Thyroid gland (tissue), 4 donors: Measurements from ENCODE around the gene TTC38. TPM values are rescaled to one million over a fixed set of nuclear protein-coding genes. Genes with fewer than 3 reads are reported as not detected.

Source experiments
- DNase-seq, 2 donors: peaks; one replicate each; pipeline ENCODE4 v3.0.0-alpha.2; 2019
- H3K27ac ChIP-seq, 3 donors: fragments of 200-600 bp; sonication (generic); 1 replicate in 2 of 3; 2 replicates in 1 of 3; pipeline ENCODE4 v1.5.1; 2016 to 2019; ENCODE audit warnings: mild to moderate bottlenecking in 1 of 3, moderate library complexity in 1 of 3
- H3K27me3 ChIP-seq: fragments of 200-600 bp; sonication (generic); one replicate; pipeline ENCODE4 v1.5.1; 2019
- H3K36me3 ChIP-seq, 2 donors: fragments of 200-600 bp; sonication (generic); one replicate each; pipeline ENCODE4 v1.5.1; 2016 to 2019
- H3K4me1 ChIP-seq, 2 donors: fragments of 200-600 bp; sonication (generic); one replicate each; pipeline ENCODE4 v1.5.1; 2017 to 2019
- H3K4me3 ChIP-seq, 3 donors: fragments of 200-600 bp; sonication (generic); replicated peaks in 1 of 3; 1 replicate in 2 of 3; 2 replicates in 1 of 3; pipeline ENCODE4 v1.5.1; 2016; ENCODE audit warnings: mild to moderate bottlenecking in 1 of 3
- H3K9me3 ChIP-seq: fragments of 200-600 bp; sonication (generic); one replicate; pipeline ENCODE4 v1.5.1; 2017
- CTCF ChIP-seq, 6 experiments: fragments of 200-600 bp in 3 of 6; fragments of 450-650 bp in 3 of 6; sonication (generic) in 3 of 6; IDR thresholded peaks; one replicate each; pipeline ENCODE4 v1.5.1; 2016 to 2019; ENCODE audit warnings: antibody characterized with exemption in 6 of 6, mild to moderate bottlenecking in 2 of 6, inconsistent platforms in 1 of 6, moderate library complexity in 1 of 6
- POLR2A ChIP-seq, 2 donors: fragments of 450-650 bp; IDR thresholded peaks; one replicate each; pipeline ENCODE4 v1.6.1; 2017; ENCODE audit warnings: antibody characterized with exemption in 2 of 2, mild to moderate bottlenecking in 2 of 2, moderate library complexity in 1 of 2
- WGBS, 2 donors: methylation state at CpG; one replicate each; pipeline ENCODE4 v1.1.5; 2017; 5-methylcytosine and 5-hydroxymethylcytosine counted together
- intact Hi-C: fragments of 100-400 bp; cut with DNase I; formaldehyde crosslinking; loops from one replicate; pipeline ENCODE4 v1.15.1; 2023
- total RNA-seq, 4 donors: library from RNA; depleted of rRNA; stranded (reverse); fragments of >200 nt; gene quantifications; one replicate each; pipeline ENCODE4 v1.2.3, GENCODE V29; 2016

TTC38 gene
- total RNA-seq, 4 donors from 2014 or later = 30.2 to 81.9 (median 51.1) TPM

GRCh38 chr22:46339956-46340355 lies 72.1 kb downstream of the TTC38 start:
- peaks cover 45 to 47% of the 10 kb centered on the region in 2 donors for H3K36me3 ChIP-seq
- intact Hi-C loops = no loop called here
- peaks cover 7 to 12% of the 10 kb centered on the region in 2 donors for H3K4me1 ChIP-seq
- no peak overlapping the region for H3K27ac ChIP-seq
- DNase-seq = no peak
- no peaks in the 10 kb centered on the region for H3K27me3 ChIP-seq
- no peak for TF ChIP-seq POLR2A (IDR thresholded peaks at IDR 0.05)
- TF ChIP-seq CTCF (IDR thresholded peaks at IDR 0.05) = no peak
- WGBS, 2 donors = 93 to 96% methylated on average over 5 of the region's 5 CpGs
- H3K4me3 ChIP-seq = no peak overlapping the region
- H3K9me3 ChIP-seq = no peaks in the 10 kb centered on the region

- H3K4me1 ChIP-seq = peaks cover 7 to 8% of the 10 kb centered on the region in 2 donors
- no peak for DNase-seq
- no peak overlapping the region for H3K4me3 ChIP-seq
- intact Hi-C loops = no loop called here
- TF ChIP-seq CTCF (IDR thresholded peaks at IDR 0.05) (no peak), POLR2A (IDR thresholded peaks at IDR 0.05) (no peak)
- peaks cover 52 to 54% of the 10 kb centered on the region in 2 donors for H3K36me3 ChIP-seq
- no peaks in the 10 kb centered on the region for H3K27me3 ChIP-seq
- no peaks in the 10 kb centered on the region for H3K9me3 ChIP-seq
- no peak overlapping the region for H3K27ac ChIP-seq
- WGBS, 2 donors = 95 to 98% methylated on average over 11 to 13 of the region's 13 CpGs
Observed at GRCh38 chr22:46340676-46341075, 72.9 kb downstream of the TTC38 start.

Other genes starting within 250 kb of the TTC38 start
- gene PPARA, start 117.5 kb upstream of the TTC38 start, total RNA-seq = 10 to 100 TPM; 26.9 to 41.9 (median 37.4) TPM
- gene CDPF1, start 17.7 kb upstream of the TTC38 start, total RNA-seq = 10 to 100 TPM; 12.8 to 34.4 (median 16.4) TPM
- under 1 TPM in 3 of 4 donors, not detected in 1; 0.10 to 0.21 (median 0.11) TPM for gene PKDREJ, start 4.7 kb upstream of the TTC38 start, total RNA-seq
- gene GTSE1, start 28.9 kb downstream of the TTC38 start, total RNA-seq = under 1 TPM in 3 of 4 donors, not detected in 1; 0.22 to 0.27 (median 0.25) TPM
- gene TRMU, start 67.7 kb downstream of the TTC38 start, total RNA-seq = 100 to 1,000 TPM in 1 of 4 donors, 10 to 100 TPM in 3; 30.7 to 113 (median 49.0) TPM